HG03460 (cell line): ENCODE results near the gene FGF16.
"Not testable (repeated sequence)": the region's sequence is repeated elsewhere in the genome, so short reads cannot be mapped to it uniquely, and the experiment has no call there.

Experiments
- ATAC-seq: cut with Tn5 transposase; IDR thresholded peaks from one replicate; pipeline ENCODE4 v1.9.1; 2021; ENCODE audit not compliant: unreplicated experiment

The FGF16 gene

GRCh38 chrX:77446029-77446585 lies 1.1 kb upstream of the FGF16 start:
- no peak for ATAC-seq

- no peak for ATAC-seq
These were observed 722 bp downstream of the FGF16 start for GRCh38 chrX:77447653-77448569.

- ATAC-seq = no peak
These were observed 3.2 kb downstream of the FGF16 start for GRCh38 chrX:77450415-77450814.

- no peak for ATAC-seq
These were observed 3.8 kb downstream of the FGF16 start for GRCh38 chrX:77450996-77451395.

GRCh38 chrX:77453190-77453589 lies 6.0 kb downstream of the FGF16 start:
- no peak for ATAC-seq

- no peak for ATAC-seq
These were observed 8.2 kb downstream of the FGF16 start for GRCh38 chrX:77455437-77455836.

- no peak for ATAC-seq
These were observed 36.9 kb downstream of the FGF16 start for GRCh38 chrX:77484045-77484444.

GRCh38 chrX:77493677-77494553 lies 46.7 kb downstream of the FGF16 start:
- ATAC-seq = no peak

GRCh38 chrX:77500164-77500563 lies 53.0 kb downstream of the FGF16 start:
- not testable (repeated sequence) for ATAC-seq

GRCh38 chrX:77502951-77503525 lies 55.8 kb downstream of the FGF16 start:
- ATAC-seq = no peak

- no peak for ATAC-seq
These were observed 58.0 kb downstream of the FGF16 start for GRCh38 chrX:77505227-77505626.
